Left cardiac atrium (tissue), 4 donors: ENCODE measurements around the gene LRRC71. TPM values are rescaled to one million over a fixed set of nuclear protein-coding genes. Genes with fewer than 3 reads are reported as not detected.

Experiments used
- ATAC-seq, 2 donors: fragments of 200-7000 bp; cut with Tn5 transposase; one replicate each; pipeline ENCODE4 v1.9.1; 2020; ENCODE audit warnings: mild to moderate bottlenecking in 2 of 2, moderate library complexity in 2 of 2
- DNase-seq: peaks from one replicate; pipeline ENCODE4 v3.0.0-alpha.2; 2020
- intact Hi-C, 2 donors: fragments of 100-400 bp; cut with DNase I; formaldehyde crosslinking; loops; one replicate each; pipeline versions ENCODE4 v1.14.1 to v1.15.1; 2022 to 2023
- long read RNA-seq: library from polyadenylated mRNA; unstranded; transcript quantifications from one replicate; pipeline ENCODE4 v2.0.0, GENCODE V29; 2021
- total RNA-seq, 2 donors: library from RNA; stranded (reverse); fragmentation: NEBNext Ultra II Directional; extraction: Animal tissue kit (Norgen Biotek cat#: 25700); gene quantifications; one replicate each; pipeline ENCODE4 v1.2.1, GENCODE V29; 2021
- donor health status: DM: no; HTN: yes; CAD: no.
- donor health status: DM: no; HTN: yes; CAD: no; lungs with severe emphysema.
- donor health status: DM: yes; HTN: yes; CAD: no.
- donor health status: Dilated cardiomyopathy.

LRRC71 gene
- not detected for total RNA-seq
- long read RNA-seq, result 0 reads

DNA sequence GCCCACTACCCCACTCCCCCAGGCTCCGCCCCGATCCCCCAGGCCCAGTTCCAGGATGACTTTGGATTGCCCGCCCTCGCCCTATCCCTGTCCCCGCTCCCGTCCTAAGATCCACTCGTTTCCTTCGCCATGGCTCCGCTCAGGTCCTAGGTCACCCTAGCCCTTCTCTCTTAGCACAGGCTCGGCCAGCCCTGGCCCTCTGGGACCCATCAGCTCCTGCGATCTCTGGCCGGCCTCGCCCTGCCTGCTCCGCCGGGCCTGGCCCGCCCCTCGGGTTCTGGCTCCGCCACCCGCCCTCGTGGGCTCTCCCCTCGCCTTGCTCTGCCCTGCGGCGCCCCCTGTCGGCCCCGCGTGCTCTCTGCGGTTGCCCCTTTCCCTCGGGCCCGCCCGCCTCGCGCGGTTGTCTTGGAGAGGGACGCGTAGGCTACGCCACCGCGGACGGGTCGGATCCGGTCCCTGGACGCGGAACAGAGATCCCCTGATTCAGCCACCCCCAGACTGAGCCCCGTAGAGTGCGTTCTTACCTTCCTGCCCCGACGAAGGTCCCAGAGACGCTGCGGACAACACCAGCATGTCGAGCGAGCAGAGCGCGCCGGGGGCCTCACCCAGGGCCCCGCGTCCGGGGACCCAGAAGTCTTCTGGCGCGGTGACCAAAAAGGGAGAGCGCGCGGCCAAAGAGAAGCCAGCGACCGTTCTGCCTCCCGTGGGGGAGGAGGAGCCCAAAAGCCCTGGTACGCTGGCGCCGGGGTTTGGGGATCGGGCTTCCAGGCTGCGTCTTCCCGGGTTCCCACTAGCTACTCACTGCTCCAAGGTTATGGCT lies at the start of gene LRRC71:
LRRC71 (plus strand) TSS at position 400 of the 820 bp plus-strand sequence; CDS start at position 572, 172 bp downstream.
- ATAC-seq (peak; percentile 90 to 95), DNase-seq (peak; percentile 85)
- intact Hi-C loops, result loop anchor here in 1 of 2 donors (2.0 kb wide), 1 partner anchor 28 kb away; the partner anchor contains the start of gene PEAR1

DNA sequence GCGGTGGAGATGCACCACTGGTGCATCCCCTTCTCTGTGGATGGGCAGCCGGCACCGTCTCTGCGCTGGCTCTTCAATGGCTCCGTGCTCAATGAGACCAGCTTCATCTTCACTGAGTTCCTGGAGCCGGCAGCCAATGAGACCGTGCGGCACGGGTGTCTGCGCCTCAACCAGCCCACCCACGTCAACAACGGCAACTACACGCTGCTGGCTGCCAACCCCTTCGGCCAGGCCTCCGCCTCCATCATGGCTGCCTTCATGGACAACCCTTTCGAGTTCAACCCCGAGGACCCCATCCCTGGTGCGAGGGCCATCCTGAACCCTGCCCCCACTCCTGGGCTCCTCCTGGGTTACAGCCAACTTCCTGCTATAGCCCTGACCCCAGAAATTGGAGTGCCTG lies 46.8 kb upstream of the LRRC71 start:
- DNase-seq, result no peak
- intact Hi-C loops, result no loop called here
- no peak for ATAC-seq

DNA sequence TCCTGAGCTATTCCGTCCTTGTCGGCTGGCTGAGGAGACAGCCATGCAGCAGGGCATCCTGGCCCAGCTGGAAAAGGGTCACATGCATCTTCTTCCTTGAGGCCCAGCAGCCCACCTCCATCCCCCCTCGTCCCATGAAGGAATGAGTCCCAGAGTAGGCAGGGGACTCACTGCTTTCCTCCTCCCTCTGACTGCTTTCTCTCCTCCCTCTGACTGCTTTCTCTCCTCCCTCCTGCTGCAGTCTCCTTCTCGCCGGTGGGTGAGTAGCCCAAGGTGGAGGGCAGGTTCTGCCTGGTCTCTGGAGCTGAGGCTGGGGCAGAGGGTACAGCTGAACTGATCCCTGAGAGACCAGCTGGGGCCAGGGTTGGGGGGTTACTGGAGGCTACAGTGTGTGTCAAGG lies 46.3 kb upstream of the LRRC71 start:
- ATAC-seq (no peak), DNase-seq (no peak)
- intact Hi-C loops, result no loop called here

DNA sequence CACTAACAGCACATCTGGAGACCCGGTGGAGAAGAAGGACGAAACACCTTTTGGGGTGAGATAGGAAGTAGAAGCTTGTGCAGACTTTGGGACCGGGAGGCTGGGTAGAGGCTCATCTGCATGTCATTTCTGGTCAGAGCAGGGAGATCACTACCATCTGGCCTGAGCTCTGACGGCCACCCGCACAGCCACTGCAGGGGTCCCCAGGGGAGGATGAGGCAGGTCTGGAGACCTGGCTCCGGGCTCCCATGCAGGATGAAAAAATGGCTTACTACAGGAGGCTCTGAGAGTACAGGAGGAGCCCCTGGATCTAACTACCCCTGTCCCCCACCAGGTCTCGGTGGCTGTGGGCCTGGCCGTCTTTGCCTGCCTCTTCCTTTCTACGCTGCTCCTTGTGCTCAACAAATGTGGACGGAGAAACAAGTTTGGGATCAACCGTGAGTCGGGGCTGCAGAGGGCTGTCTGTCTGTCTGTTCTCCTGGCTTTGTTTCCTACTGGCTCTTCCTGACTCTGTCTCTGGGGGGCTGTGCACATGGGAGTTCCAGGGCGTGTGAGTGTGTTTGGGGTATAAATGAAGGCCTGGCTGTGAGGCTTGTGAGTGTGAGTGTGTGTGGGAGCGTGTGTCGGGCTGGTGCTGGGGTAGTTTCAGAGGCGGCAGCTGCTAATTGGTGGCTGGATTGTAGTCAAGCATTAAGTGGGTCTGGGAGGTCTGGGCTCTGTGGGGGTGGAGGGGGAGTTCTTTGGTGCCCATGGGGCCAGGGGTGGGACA lies 45.7 kb upstream of the LRRC71 start:
- ATAC-seq, result no peak
- intact Hi-C loops, result no loop called here
- no peak for DNase-seq

DNA sequence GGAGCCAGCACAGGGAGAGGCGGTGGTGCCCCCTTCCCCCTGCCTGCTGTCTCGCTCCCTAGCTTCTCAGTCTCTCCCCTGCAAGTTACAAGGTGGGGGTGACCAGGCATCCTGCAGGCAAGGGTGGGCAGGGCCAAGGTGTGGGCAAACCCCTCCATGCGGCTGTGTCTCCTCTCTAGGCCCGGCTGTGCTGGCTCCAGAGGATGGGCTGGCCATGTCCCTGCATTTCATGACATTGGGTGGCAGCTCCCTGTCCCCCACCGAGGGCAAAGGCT lies 45.2 kb upstream of the LRRC71 start:
- no peak for ATAC-seq
- intact Hi-C loops, result no loop called here

DNA sequence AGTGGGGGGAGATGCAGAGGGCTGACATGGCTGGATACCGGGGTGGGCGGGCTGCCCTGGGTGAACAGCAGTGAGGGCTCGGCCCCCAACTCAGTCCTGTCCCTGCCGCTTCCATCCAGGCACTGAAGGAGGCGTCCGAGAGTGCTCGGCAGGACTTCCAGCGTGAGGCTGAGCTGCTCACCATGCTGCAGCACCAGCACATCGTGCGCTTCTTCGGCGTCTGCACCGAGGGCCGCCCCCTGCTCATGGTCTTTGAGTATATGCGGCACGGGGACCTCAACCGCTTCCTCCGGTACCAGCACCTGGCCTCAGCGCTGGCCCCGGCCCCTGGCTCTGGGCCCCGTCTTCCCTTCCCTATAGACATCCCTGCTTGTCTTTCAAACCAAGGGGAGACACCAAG lies 44.2 kb upstream of the LRRC71 start:
- DNase-seq, result no peak
- ATAC-seq, result no peak
- intact Hi-C loops, result no loop called here

More for the DNA sequence above, 45.2 kb upstream of the LRRC71 start:
- no peak for DNase-seq

DNA sequence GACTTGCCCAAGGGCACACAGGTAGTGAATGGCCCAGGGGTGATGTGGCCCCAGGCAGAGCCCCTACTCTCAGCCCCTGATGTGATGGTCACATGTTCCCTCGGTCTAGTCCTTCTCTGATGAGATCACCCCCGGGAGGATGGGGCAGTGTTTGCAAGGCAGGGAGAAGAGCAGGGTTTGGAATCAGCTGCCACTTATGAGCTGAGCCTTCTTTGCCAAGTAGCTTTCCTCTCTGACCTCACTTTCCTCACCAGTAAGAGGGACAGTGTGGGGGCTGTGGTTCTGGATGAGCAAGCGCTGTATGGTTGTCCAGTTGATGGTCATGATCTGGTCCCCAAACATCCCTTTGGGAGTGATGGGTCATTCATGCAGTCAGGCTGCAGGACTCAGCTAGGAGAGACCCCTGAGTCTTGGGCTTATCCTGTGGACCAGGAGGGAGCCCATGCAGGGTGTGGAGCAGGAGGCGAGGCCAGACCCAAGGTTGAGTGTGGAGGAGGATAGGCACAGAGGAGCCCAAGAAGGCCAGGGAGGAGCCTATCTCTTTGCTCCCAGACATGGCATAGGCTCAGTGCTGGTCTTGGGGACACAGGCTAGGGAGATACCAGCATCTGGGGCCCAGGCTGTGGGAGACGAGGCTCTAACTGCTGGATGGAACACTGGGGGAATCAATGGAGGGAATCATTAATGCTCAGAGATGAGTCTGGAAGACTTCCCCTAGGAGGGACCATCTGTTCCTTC lies 42.8 kb upstream of the LRRC71 start:
- intact Hi-C loops, result no loop called here
- DNase-seq, result no peak
- ATAC-seq, result no peak

DNA sequence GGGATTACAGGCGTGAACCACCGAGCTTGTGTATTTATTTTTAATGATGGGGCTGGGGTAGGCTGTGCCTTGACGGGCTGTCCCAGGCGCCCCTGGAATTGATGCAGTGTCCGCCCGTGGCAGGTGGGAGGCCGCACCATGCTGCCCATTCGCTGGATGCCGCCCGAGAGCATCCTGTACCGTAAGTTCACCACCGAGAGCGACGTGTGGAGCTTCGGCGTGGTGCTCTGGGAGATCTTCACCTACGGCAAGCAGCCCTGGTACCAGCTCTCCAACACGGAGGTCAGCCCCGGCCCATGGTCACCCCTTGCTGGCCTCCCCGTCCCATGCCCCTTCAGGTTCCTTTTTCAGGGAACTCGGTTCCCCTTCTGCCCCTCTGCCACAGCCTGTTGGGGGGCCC lies 40.6 kb upstream of the LRRC71 start:
- intact Hi-C loops, result no loop called here
- no peak for DNase-seq
- ATAC-seq, result no peak

DNA sequence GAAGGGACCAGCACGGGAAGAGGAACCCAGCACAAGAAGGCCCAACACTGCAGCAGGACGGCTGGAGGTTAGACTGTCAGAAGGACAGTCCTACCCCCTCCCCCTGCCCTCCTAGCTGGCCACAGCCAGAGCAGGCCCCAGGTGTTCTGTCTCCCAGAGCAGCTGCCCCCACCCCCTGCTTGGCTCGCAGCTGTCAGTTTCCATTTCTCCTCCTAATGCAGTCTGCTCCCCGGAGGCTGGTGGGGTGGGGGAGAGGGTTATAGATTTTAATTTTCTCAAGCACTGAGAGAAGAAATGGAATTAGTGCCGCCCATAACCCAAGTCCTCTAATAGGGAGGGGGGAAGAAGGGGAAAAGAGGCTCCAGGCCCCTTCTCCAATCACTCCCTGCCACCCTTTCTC lies 40.0 kb upstream of the LRRC71 start:
- ATAC-seq (no peak), DNase-seq (no peak)
- intact Hi-C loops, result no loop called here

DNA sequence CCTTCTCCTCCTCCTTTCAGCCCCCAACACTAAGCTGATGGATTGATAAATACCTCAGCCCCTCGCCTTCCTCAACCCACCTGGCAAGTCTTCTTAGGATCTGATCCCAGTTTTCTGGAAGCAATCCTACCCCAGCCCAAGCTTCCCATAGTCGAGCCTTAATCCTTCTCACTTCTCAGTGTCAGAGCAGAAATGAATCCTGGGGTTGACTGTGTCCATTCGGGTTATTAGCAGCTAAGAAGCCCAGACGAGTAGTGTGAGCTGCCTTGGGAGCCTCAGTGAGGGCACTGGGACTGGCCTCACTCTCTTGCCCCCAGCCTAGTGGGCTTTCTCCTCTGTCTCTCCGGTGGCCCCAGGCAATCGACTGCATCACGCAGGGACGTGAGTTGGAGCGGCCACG lies 39.3 kb upstream of the LRRC71 start:
- intact Hi-C loops, result no loop called here
- ATAC-seq (no peak), DNase-seq (no peak)

DNA sequence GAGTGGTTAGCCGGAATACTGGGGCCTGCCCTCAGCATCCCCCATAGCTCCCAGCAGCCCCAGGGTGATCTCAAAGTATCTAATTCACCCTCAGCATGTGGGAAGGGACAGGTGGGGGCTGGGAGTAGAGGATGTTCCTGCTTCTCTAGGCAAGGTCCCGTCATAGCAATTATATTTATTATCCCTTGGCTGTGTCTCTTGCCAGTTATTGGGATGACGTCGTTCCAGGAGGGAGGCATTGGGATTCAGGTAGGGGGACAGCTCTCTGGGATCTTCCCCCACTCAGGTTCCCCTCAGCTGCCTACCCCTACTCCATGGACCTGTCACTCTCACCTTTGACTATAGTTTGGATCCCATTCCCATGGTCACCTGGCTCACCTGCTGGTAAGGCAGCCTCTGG lies 38.8 kb upstream of the LRRC71 start:
- ATAC-seq (no peak), DNase-seq (no peak)
- intact Hi-C loops, result no loop called here

DNA sequence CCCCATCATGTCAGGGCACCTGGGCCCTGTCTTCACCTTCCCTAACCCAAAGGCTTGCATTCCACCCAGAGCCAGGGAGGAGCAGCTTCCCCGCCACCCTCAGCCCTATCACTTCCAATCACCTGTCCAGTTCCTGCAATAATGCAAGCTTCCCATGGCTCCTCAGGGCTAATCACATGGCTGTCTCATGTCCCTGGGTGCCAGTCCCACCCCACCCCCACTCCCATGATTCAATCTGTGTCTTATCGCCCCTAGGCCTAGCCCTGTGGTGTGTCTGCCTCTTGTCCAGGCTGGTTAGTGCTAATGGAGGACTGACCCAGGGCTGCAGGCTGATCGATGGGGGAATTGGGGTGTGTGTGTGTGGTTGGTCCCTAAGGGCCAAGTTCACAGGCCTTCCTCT lies 37.9 kb upstream of the LRRC71 start:
- ATAC-seq, result no peak
- DNase-seq, result no peak
- intact Hi-C loops, result no loop called here

DNA sequence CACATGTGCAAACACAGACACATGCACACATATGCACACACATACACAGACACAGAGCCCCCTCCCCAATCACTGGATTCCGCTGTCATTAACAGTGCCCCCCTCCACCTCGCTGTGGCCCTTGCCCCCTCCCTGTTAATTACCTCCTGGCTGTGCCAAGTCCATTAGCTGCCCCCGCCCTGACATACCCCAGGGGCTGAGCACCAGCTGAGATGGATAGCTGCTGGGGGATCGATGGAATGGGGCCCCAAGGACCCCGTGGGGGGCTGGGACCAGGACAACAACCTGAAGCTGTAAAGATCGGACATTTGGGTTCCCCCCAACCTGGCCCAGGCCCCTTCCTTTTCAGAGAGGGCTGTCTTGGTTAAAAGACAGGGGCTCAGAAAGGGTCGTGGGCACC lies 36.5 kb upstream of the LRRC71 start:
- intact Hi-C loops, result no loop called here

DNA sequence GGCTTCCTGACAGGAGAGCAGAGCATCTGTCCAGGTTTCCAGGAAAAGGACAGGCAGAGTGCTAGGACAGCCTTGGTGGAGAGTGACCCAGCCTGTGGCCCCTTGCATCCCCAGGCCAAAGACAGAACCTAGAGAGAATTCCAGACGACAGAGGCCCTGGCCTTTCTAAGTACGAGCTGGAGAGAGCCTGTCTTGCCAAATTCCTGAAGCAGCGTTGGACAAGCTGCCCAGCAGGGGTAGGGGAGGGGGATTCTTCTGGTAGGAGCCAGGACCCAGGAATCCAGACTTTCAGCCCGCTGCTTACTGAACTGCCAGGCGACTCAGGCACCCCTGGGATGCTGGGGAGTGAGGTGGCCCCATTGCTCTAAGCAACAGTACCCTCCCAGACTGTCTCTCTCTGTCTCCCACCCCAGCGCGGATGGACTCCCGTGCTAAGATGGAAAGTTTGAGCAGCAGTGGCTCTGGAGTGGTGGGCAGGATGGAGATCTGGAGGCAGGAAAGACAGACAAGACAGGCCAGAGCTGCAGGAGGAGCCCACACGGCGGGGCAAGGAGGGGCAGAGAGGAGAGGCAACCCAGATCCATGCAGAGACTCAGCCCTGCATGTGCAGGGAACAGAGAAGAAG lies 35.8 kb upstream of the LRRC71 start:
- intact Hi-C loops, result no loop called here
- no peak for DNase-seq
- ATAC-seq, result no peak

More for the DNA sequence above, 36.5 kb upstream of the LRRC71 start:
- DNase-seq (no peak), ATAC-seq (no peak)

DNA sequence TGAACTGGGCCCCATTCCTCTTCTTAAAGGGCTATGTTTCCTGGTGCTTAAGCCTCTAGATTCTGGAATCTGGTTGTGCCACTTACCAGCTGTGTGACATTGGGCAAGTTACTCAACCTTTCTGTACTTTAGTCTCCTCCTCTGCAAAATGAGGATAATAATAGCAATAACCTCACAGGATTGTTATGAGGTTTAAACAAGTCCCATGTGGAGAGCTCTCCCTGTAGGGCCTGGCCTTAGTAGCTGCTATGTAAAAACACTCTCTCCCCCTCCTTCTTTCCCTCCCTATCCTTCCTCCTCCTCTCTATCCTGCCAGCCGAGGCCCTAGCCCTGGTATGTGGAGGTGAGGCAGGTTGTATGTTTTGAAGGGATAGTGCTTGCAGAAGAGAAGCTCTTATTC lies 35.1 kb upstream of the LRRC71 start:
- ATAC-seq, result no peak
- no peak for DNase-seq
- intact Hi-C loops, result no loop called here

DNA sequence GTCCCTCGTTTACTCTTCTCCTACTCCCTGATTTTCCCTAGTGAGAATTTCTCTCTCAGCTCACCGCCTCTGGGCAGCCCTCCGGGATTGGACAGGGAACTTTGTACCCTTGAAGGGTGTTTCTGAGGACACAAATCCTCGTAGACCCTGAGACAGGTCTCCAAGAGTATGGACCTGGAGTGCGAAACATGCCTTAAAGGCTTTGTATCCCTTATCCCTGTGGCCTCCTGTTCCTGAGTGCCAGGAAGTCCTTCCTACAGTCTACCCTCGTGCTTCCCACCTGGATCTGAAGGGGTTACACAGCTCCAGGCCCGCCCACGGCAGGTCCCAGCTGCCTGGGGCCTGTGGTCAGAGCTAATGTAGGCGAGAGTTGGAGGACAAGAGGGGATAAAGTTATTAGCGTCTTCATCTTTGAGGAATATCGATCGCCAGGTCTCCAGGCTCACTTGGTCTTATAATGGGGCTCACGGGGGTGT lies 34.5 kb upstream of the LRRC71 start:
- intact Hi-C loops, result no loop called here
- no peak for ATAC-seq
- no peak for DNase-seq

DNA sequence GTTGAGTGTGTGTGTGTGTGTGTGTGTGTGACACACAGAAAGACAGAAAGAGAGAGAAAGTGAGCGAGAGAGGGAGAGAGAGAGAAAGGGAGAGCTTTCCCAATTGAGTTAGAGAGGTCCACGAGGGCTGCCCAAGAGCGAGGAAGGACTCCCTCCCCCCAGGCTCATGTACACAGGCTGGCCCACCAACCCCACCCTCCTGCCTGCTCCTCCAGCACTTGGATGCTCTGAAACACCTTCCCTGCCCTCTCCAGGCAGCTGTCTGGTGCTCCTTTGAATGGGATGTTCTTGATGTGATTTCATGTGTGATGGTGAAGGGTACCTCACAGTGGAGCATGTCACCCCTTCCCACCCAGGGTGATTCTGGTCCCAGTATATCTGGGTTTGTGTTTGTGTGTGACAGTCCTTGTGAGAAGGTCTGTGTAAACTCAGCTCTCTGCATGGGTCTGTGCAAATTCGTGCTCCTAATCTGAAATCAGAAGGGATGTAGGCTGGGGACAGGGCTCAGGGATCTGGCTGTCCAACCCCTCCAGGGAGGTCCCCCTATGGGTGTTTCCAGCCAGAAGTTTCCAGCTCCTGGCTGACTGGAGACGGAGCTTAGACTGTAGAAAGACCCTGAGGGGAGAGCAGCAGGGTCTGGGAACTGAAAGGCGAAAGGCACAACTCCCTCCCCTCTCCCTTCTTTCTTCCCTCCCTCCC lies 33.7 kb upstream of the LRRC71 start:
- intact Hi-C loops, result no loop called here
- DNase-seq (no peak), ATAC-seq (no peak)

DNA sequence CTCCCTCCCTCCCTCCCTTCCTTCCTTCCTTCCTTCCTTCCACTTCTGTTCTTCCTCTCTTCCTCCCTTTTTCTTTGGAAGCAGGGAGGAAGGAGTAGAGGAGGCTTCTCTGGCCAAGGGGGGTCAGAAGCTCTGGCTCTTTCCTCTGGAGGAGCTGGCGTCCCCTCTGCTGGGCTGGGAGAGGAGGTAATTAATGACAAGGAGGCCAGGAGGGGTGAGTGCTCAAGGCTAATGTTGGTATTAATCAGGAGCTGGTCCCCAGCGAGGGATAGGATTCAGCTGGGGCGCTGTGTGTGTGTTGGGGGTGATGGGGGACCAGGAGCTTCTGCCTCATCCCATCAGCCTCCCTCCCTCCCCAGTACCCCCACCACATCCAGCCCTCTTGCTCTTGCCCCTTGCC lies 33.1 kb upstream of the LRRC71 start:
- ATAC-seq, result no peak
- no peak for DNase-seq
- intact Hi-C loops, result no loop called here

DNA sequence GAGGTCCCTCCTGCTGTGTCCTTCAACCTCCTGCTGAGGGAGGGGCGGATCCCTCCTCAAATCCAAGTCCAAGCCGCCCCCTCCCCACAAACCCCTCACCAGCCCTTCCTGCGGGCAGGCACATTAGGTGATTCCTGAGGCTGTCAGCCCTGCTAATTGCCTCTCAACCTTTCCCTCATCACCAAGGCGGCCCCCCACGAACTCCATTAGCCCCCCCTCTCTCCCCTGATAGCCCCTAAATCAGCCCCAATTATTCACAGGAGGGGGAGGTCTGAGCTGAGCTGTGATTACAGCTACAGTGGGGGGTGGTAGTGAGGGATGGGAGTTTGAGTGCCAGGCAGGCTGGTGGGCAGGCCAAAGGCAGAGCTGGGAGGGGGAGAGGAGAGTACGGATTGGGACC lies 32.7 kb upstream of the LRRC71 start:
- DNase-seq, result no peak
- no peak for ATAC-seq
- intact Hi-C loops, result no loop called here
